ENCODE data around the gene KIF11. TPM values are rescaled to one million over a fixed set of nuclear protein-coding genes. Genes with fewer than 3 reads are reported as not detected.

KIF11 gene
- polyA plus RNA-seq, 3 donors: 0.07 to 0.55 (median 0.40) TPM

DNA sequence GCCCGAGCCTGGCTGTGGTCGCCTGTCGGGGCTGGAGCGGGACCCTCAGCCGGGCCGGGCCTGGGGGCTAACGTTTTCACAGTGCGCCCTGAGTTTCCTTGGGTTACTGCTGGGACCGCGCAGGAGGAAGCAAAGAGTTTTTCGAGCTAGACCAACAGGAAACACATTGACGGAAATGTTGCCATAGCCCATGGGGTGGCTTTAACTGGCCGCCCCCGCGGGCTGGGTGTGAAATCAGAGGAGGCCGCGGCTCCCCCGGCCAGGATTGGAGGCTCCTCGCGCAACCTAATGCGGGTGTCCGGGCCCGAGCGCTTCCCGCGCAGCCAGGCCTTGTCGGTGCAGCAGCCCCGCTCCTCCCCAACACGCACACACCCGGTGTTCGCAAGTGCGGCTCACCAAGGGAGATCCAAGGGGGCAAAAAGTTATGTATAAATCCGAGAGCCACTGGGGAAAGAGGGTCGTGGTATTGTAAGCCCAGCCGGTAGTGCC, 98.7 kb downstream of the KIF11 start:
- DNase-seq: peak; percentile 63 to 86 (median 68)
- Histone ChIP-seq H3K4me3 (replicated peaks in 1 of 3; ENCODE audit: low read depth in 2 of 3, low read length in 3 of 3) (peak overlapping the region; percentile 68 to 86 (median 82)), H3K27me3 (ENCODE audit: control insufficient read depth in 2 of 2, insufficient read depth in 2 of 2, low read length in 2 of 2) (no peaks in the 10 kb centered on the region), H3K9me3 (replicated peaks in 1 of 2; ENCODE audit: control insufficient read depth in 1 of 2, insufficient read depth in 1 of 2, low read length in 2 of 2) (no peaks in the 10 kb centered on the region), H3K79me2 (ENCODE audit: insufficient read depth, low read length) (peaks cover 81% of the 10 kb centered on the region), H3K27ac (ENCODE audit: low read depth in 1 of 2, low read length in 2 of 2) (peak overlapping the region; percentile 79 to 93), H3K9ac (ENCODE audit: insufficient read depth, low read length, poor library complexity, severe bottlenecking) (peak overlapping the region; percentile 94), H4K20me1 (ENCODE audit: insufficient read depth, low read length) (peaks cover 68% of the 10 kb centered on the region), H3K4me1 (ENCODE audit: control insufficient read depth in 1 of 2, insufficient read depth in 2 of 2, low read length in 2 of 2) (peaks cover 25 to 51% of the 10 kb centered on the region in 2 donors), H2AFZ (ENCODE audit: insufficient read depth, low read depth, low read length, poor library complexity, severe bottlenecking) (peak overlapping the region; percentile 70), H3K36me3 (replicated peaks in 1 of 2; ENCODE audit: control insufficient read depth in 1 of 2, insufficient read depth in 2 of 2, low read length in 2 of 2) (peaks cover 32 to 33% of the 10 kb centered on the region in 2 donors), H3K4me2 (replicated peaks; ENCODE audit: extremely low read depth, low read length, poor library complexity, severe bottlenecking) (peak overlapping the region; percentile 98)
- intact Hi-C loops (cut with micrococcal nuclease): loop anchor here (2.0 to 10.0 kb wide), 4 partner anchors 63 to 156 kb away; partner anchors contain the start of genes EXOC6 (in 2 of the 2) and KIF11 (in 1 of the 2)
- peak overlapping the region; percentile 95 to 98 (median 96) for H3K27ac Mint-ChIP-seq
- H3K4me3 Mint-ChIP-seq: peak overlapping the region; percentile 97 to 100
- TF ChIP-seq, protein P1, sequence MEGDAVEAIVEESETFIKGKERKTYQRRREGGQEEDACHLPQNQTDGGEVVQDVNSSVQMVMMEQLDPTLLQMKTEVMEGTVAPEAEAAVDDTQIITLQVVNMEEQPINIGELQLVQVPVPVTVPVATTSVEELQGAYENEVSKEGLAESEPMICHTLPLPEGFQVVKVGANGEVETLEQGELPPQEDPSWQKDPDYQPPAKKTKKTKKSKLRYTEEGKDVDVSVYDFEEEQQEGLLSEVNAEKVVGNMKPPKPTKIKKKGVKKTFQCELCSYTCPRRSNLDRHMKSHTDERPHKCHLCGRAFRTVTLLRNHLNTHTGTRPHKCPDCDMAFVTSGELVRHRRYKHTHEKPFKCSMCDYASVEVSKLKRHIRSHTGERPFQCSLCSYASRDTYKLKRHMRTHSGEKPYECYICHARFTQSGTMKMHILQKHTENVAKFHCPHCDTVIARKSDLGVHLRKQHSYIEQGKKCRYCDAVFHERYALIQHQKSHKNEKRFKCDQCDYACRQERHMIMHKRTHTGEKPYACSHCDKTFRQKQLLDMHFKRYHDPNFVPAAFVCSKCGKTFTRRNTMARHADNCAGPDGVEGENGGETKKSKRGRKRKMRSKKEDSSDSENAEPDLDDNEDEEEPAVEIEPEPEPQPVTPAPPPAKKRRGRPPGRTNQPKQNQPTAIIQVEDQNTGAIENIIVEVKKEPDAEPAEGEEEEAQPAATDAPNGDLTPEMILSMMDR (IDR thresholded peaks at IDR 0.05): no peak
- WGBS (ENCODE audit: insufficient coverage): under 1% methylated on average over 21 of the region's 35 CpGs
- H3K4me1 Mint-ChIP-seq: peaks cover 63% of the 10 kb centered on the region
- peaks cover 0 to 2% (median 0%) of the 10 kb centered on the region in 7 donors for H3K9me3 Mint-ChIP-seq
- H3K36me3 Mint-ChIP-seq: peaks cover 34 to 47% of the 10 kb centered on the region in 2 donors
- no peaks in the 10 kb centered on the region for H3K27me3 Mint-ChIP-seq (ENCODE audit: low read depth in 3 of 3)

DNA sequence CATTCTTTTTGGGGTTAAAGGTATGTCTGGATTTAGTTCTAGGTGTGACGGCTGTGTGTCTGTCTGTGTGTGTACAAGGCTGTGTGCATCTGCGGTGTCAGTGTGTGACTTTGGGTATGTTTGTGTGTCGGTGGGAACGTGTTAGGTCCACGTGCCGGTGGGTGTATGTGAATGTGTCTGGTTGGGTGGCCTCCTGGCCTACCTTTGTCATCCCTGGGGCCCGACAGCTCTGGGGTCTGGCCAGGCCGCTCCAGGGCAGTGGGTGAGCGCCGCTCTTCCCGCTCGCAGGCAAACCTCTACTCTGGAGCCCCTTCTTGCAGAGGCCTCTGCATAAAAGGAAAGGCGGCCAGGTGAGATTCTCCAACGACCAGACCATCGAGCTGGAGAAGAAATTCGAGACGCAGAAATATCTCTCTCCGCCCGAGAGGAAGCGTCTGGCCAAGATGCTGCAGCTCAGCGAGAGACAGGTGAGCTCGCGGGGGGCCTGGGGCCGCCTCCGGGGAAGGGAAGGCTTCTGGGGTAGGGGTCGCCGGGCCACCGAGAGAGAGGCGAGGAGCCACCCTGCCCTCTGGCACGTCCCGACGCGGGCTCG, 99.2 kb downstream of the KIF11 start:
- Histone ChIP-seq H3K27me3 (ENCODE audit: control insufficient read depth in 2 of 2, insufficient read depth in 2 of 2, low read length in 2 of 2) (no peaks in the 10 kb centered on the region), H3K4me2 (replicated peaks; ENCODE audit: extremely low read depth, low read length, poor library complexity, severe bottlenecking) (peak overlapping the region; percentile 98), H3K9me3 (replicated peaks in 1 of 2; ENCODE audit: control insufficient read depth in 1 of 2, insufficient read depth in 1 of 2, low read length in 2 of 2) (no peaks in the 10 kb centered on the region), H4K20me1 (ENCODE audit: insufficient read depth, low read length) (peaks cover 74% of the 10 kb centered on the region), H3K27ac (ENCODE audit: low read depth in 1 of 2, low read length in 2 of 2) (peak overlapping the region; percentile 79 to 93), H3K4me1 (ENCODE audit: control insufficient read depth in 1 of 2, insufficient read depth in 2 of 2, low read length in 2 of 2) (peaks cover 23 to 49% of the 10 kb centered on the region in 2 donors), H2AFZ (ENCODE audit: insufficient read depth, low read depth, low read length, poor library complexity, severe bottlenecking) (peak overlapping the region; percentile 70), H3K9ac (ENCODE audit: insufficient read depth, low read length, poor library complexity, severe bottlenecking) (peak overlapping the region; percentile 94), H3K36me3 (replicated peaks in 1 of 2; ENCODE audit: control insufficient read depth in 1 of 2, insufficient read depth in 2 of 2, low read length in 2 of 2) (peaks cover 32 to 33% of the 10 kb centered on the region in 2 donors), H3K4me3 (replicated peaks in 1 of 3; ENCODE audit: low read depth in 2 of 3, low read length in 3 of 3) (peak overlapping the region; percentile 68 to 86 (median 82)), H3K79me2 (ENCODE audit: insufficient read depth, low read length) (peaks cover 76% of the 10 kb centered on the region)
- no peak for DNase-seq
- intact Hi-C loops (cut with micrococcal nuclease): loop anchor here (5.0 to 10.0 kb wide), 3 partner anchors 63 to 155 kb away; partner anchors contain the start of genes EXOC6 (in 2 of the 2) and KIF11 (in 1 of the 2)
- 6% methylated on average over 31 of the region's 34 CpGs for WGBS (ENCODE audit: insufficient coverage)
- H3K27ac Mint-ChIP-seq: peak overlapping the region; percentile 95 to 98 (median 96)
- H3K27me3 Mint-ChIP-seq (ENCODE audit: low read depth in 3 of 3): no peaks in the 10 kb centered on the region
- H3K9me3 Mint-ChIP-seq: peaks cover 0 to 2% (median 0%) of the 10 kb centered on the region in 7 donors
- H3K4me3 Mint-ChIP-seq: peak overlapping the region; percentile 97 to 100
- H3K4me1 Mint-ChIP-seq: peaks cover 65% of the 10 kb centered on the region
- peaks cover 34 to 47% of the 10 kb centered on the region in 2 donors for H3K36me3 Mint-ChIP-seq
- TF ChIP-seq, protein P1 (IDR thresholded peaks at IDR 0.05): no peak
